GM12865 (cell line): ENCODE measurements around the gene HES5.

Experiments
- DNase-seq: peaks from one replicate; pipeline ENCODE4 v3.0.0; 2010; ENCODE audit warnings: low read depth
- H3K4me3 ChIP-seq: 2 replicates; pipeline ENCODE4 v1.5.1; 2011; ENCODE audit warnings: mild to moderate bottlenecking, low read depth, low read length, control low read depth
- CTCF ChIP-seq: IDR thresholded peaks from 2 replicates; pipeline ENCODE4 v1.5.1; 2011; ENCODE audit warnings: low read length, control low read depth, low read depth, inconsistent platforms; ENCODE audit not compliant: insufficient read depth; ENCODE audit errors: missing control alignments

Gene HES5

GRCh38 chr1:2482588-2482987, 47.5 kb downstream of the HES5 start:
- H3K4me3 ChIP-seq, result no peak overlapping the region
- DNase-seq, result no peak
- no peak for TF ChIP-seq CTCF

GRCh38 chr1:2481885-2482284, 48.2 kb downstream of the HES5 start:
- TF ChIP-seq CTCF, result no peak
- no peak overlapping the region for H3K4me3 ChIP-seq
- no peak for DNase-seq

DNA sequence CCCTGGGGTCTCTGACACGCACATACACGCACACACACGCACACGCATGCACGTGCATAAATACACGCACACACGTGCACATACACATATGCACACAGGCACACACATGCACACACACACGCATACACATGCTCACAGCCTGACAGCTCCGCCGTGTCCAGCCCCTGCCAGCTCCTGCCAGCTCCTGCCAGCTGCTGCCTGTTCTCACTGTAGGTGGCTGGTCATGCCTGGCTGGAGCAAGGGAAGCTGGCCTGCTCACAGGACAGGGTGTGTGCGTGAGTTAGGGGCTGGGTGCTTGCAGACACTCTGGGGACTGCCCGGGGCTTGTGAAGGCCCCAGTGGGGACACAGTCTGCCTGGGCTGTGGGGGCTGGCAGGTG, 49.1 kb downstream of the HES5 start:
- no peak for DNase-seq
- TF ChIP-seq CTCF, result no peak
- H3K4me3 ChIP-seq, result no peak overlapping the region

DNA sequence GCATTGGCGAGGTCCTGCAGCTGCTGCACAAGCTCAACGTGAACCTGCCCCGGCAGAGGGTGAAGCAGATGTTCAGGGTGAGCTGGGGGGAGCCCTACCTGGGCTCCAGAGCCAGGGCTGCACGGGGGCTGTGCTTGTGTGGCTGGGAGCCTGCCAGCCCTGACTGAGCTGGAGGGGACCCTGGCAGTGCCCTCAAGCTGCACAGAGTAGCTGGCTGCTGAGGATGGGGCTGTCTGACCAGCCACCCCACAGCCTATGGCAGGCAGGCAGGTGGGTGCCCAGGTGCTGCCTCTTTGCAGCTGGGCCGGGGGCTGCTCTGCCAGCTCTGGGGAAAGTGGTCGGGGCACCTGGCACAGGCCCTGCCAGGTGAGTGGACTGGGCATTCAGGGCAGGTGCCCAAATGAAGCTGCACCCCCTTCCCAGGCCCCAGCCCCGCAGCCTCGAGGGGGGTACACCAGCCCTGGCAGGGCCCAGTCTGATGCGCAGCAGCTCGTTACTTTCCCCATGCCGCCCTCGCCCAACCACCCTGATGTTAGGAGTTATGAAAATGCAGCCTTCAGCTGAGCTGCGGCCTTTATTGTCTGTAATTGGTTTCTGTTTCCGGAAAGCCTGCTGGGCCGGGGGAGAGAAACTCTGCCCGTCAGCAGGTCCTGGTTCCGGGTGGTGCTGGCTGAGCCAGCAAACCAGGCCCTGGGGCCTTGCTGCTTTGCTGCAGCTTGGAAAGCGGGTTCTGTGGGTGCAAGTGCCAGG, 49.7 kb downstream of the HES5 start:
- TF ChIP-seq CTCF, result no peak
- H3K4me3 ChIP-seq, result no peak overlapping the region
- no peak for DNase-seq

DNA sequence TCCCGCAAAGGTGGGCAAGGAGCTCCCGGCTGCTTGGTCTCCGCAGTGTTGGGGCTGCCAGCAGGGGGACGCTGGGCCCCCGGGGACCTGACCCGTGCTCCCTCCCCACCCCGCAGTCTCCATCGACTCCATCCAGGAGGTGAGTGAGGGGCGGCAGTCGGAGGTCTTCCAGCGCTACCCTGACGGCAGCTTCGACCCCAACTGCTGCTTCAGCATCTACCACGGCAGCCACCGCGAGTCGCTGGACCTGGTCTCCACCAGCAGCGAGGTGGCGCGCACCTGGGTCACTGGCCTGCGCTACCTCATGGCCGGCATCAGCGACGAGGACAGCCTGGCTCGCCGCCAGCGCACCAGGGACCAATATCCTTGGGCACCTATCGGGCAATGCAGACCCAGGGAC, 50.4 kb downstream of the HES5 start:
- H3K4me3 ChIP-seq, result no peak overlapping the region
- TF ChIP-seq CTCF, result no peak
- DNase-seq, result no peak

GRCh38 chr1:2479186-2479585, 50.9 kb downstream of the HES5 start:
- no peak for DNase-seq
- no peak for TF ChIP-seq CTCF
- H3K4me3 ChIP-seq, result no peak overlapping the region
